Measurements from ENCODE around the gene SLC35G4. TPM values are rescaled to one million over a fixed set of nuclear protein-coding genes. Genes with fewer than 3 reads are reported as not detected.

The SLC35G4 gene
- total and polyA plus RNA-seq, 2 of the 13 experiments (the other 11 are each of a cell fraction or from before 2014, with no cell fraction given) = not detected

GRCh38 chr18:11578799-11579198 is 30.6 kb upstream of the SLC35G4 start:
- H3K36me3 ChIP-seq (replicated peaks in 1 of 2; ENCODE audit: control insufficient read depth in 1 of 2, insufficient read depth in 2 of 2, low read length in 2 of 2) = no peaks in the 10 kb centered on the region
- H3K4me1 ChIP-seq (ENCODE audit: insufficient read depth, low read length) = no peaks in the 10 kb centered on the region
- ATAC-seq = no peak
- POLR2A ChIA-PET = no interaction called here
- no peak overlapping the region for H3K9ac ChIP-seq (ENCODE audit: insufficient read depth, low read depth, low read length)
- H3K9me3 ChIP-seq (ENCODE audit: low read length) = no peaks in the 10 kb centered on the region
- no peaks in the 10 kb centered on the region for H4K20me1 ChIP-seq (ENCODE audit: insufficient read depth, low read length)
- no peak for FAIRE-seq
- in situ Hi-C loops (cut with HindIII; ENCODE audit: extremely low pct_ligation_motif_present, low pct_unique_long_range_greater_than_20kb) = no loop called here
- no peak overlapping the region for H3K4me2 ChIP-seq (ENCODE audit: low read depth, low read length)
- H3K4me3 ChIP-seq (replicated peaks in 1 of 3; ENCODE audit: insufficient read depth in 1 of 3, low read depth in 2 of 3, low read length in 3 of 3) = no peak overlapping the region
- BruUV-seq (replicated peaks) = no TSS peak
- CTCF ChIA-PET (ENCODE audit: low intra/inter-chr PET ratio, low total read pairs) = no interaction called here
- peaks cover 0 to 12% of the 10 kb centered on the region in 2 experiments; a peak in 2 of 5 replicates for H3K27me3 ChIP-seq (ENCODE audit: control insufficient read depth in 1 of 2, insufficient read depth in 2 of 2, low read length in 2 of 2)
- intact Hi-C loops (cut with micrococcal nuclease; ENCODE audit: unreplicated experiment) = no loop called here
- DNase-seq (ENCODE audit: low spot score) = no peak
- 0% methylated on average over 1 of the region's 3 CpGs for WGBS (ENCODE audit: low lambda C conversion rate)
- no peak overlapping the region for H2AFZ ChIP-seq (ENCODE audit: low read length)
- no peak overlapping the region for H3K27ac ChIP-seq (ENCODE audit: extremely low read length, insufficient read depth, low read length)
- no peaks in the 10 kb centered on the region for H3K79me2 ChIP-seq (ENCODE audit: insufficient read depth, low read length)
- TF ChIP-seq, protein P1, sequence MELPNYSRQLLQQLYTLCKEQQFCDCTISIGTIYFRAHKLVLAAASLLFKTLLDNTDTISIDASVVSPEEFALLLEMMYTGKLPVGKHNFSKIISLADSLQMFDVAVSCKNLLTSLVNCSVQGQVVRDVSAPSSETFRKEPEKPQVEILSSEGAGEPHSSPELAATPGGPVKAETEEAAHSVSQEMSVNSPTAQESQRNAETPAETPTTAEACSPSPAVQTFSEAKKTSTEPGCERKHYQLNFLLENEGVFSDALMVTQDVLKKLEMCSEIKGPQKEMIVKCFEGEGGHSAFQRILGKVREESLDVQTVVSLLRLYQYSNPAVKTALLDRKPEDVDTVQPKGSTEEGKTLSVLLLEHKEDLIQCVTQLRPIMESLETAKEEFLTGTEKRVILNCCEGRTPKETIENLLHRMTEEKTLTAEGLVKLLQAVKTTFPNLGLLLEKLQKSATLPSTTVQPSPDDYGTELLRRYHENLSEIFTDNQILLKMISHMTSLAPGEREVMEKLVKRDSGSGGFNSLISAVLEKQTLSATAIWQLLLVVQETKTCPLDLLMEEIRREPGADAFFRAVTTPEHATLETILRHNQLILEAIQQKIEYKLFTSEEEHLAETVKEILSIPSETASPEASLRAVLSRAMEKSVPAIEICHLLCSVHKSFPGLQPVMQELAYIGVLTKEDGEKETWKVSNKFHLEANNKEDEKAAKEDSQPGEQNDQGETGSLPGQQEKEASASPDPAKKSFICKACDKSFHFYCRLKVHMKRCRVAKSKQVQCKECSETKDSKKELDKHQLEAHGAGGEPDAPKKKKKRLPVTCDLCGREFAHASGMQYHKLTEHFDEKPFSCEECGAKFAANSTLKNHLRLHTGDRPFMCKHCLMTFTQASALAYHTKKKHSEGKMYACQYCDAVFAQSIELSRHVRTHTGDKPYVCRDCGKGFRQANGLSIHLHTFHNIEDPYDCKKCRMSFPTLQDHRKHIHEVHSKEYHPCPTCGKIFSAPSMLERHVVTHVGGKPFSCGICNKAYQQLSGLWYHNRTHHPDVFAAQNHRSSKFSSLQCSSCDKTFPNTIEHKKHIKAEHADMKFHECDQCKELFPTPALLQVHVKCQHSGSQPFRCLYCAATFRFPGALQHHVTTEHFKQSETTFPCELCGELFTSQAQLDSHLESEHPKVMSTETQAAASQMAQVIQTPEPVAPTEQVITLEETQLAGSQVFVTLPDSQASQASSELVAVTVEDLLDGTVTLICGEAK (IDR thresholded peaks at IDR 0.05) = no peak
- TF ChIP-seq, protein P1 (CRISPR knock-in tag; IDR thresholded peaks at IDR 0.05) = no peak
- TF ChIP-seq MTA1 (CRISPR knock-in tag; IDR thresholded peaks at IDR 0.05; ENCODE audit: borderline replicate concordance) = no peak
- no peak for TF ChIP-seq MLLT10 (CRISPR knock-in tag; IDR thresholded peaks at IDR 0.05)
- no peak for TF ChIP-seq ZNF33A (CRISPR knock-in tag; IDR thresholded peaks at IDR 0.05; ENCODE audit: borderline replicate concordance)
- no peak for TF ChIP-seq HNF4A (CRISPR knock-in tag; IDR thresholded peaks at IDR 0.05)
- no peak for TF ChIP-seq ZNF263 (CRISPR knock-in tag; IDR thresholded peaks at IDR 0.05)
- TF ChIP-seq NONO (IDR thresholded peaks at IDR 0.05) = no peak
- TF ChIP-seq NONO (CRISPR knock-in tag; conservative IDR thresholded peaks at IDR 0.05) = no peak

All from HepG2 (cell line).